Measurements from ENCODE around the gene NELL1. TPM values are rescaled to one million over a fixed set of nuclear protein-coding genes. Genes with fewer than 3 reads are reported as not detected.

NELL1 gene
- total RNA-seq, 2 experiments from 2014 or later: not detected

GRCh38 chr11:20760811-20761210 is 91.4 kb downstream of the NELL1 start:
- CTCF ChIA-PET: no interaction called here
- H3K36me3 Mint-ChIP-seq: no peaks in the 10 kb centered on the region
- H3K27me3 Mint-ChIP-seq: no peaks in the 10 kb centered on the region
- H3K4me3 Mint-ChIP-seq: no peak overlapping the region
- H3K27ac Mint-ChIP-seq: no peak overlapping the region
- ATAC-seq (no peak), DNase-seq (no peak)
- no peaks in the 10 kb centered on the region for H3K4me1 Mint-ChIP-seq
- H3K9me3 Mint-ChIP-seq (ENCODE audit: low read depth): no peaks in the 10 kb centered on the region

- DNase-seq (no peak), ATAC-seq (no peak)
- H3K27ac Mint-ChIP-seq: no peak overlapping the region
- no peaks in the 10 kb centered on the region for H3K9me3 Mint-ChIP-seq (ENCODE audit: low read depth)
- no peak overlapping the region for H3K4me3 Mint-ChIP-seq
- CTCF ChIA-PET: no interaction called here
- no peaks in the 10 kb centered on the region for H3K27me3 Mint-ChIP-seq
- H3K4me1 Mint-ChIP-seq: no peaks in the 10 kb centered on the region
- no peaks in the 10 kb centered on the region for H3K36me3 Mint-ChIP-seq
Measured at GRCh38 chr11:20762116-20762844, 92.9 kb downstream of the NELL1 start.

- Mint-ChIP-seq H3K27ac (no peak overlapping the region), H3K4me3 (no peak overlapping the region), H3K36me3 (no peaks in the 10 kb centered on the region), H3K4me1 (no peaks in the 10 kb centered on the region), H3K27me3 (no peaks in the 10 kb centered on the region), H3K9me3 (ENCODE audit: low read depth) (no peaks in the 10 kb centered on the region)
- CTCF ChIA-PET: no interaction called here
- ATAC-seq: no peak
- DNase-seq: no peak
Measured at GRCh38 chr11:20762980-20763379, 93.6 kb downstream of the NELL1 start.

GRCh38 chr11:20770414-20770946 is 101.1 kb downstream of the NELL1 start:
- Mint-ChIP-seq H3K27me3 (no peaks in the 10 kb centered on the region), H3K36me3 (no peaks in the 10 kb centered on the region), H3K4me3 (no peak overlapping the region), H3K27ac (no peak overlapping the region), H3K4me1 (no peaks in the 10 kb centered on the region), H3K9me3 (ENCODE audit: low read depth) (no peaks in the 10 kb centered on the region)
- CTCF ChIA-PET: no interaction called here
- DNase-seq: no peak
- ATAC-seq: no peak

GRCh38 chr11:20771026-20771425 is 101.6 kb downstream of the NELL1 start:
- Mint-ChIP-seq H3K9me3 (ENCODE audit: low read depth) (no peaks in the 10 kb centered on the region), H3K36me3 (no peaks in the 10 kb centered on the region), H3K27me3 (no peaks in the 10 kb centered on the region), H3K4me3 (no peak overlapping the region), H3K27ac (no peak overlapping the region), H3K4me1 (no peaks in the 10 kb centered on the region)
- CTCF ChIA-PET: no interaction called here
- no peak for ATAC-seq
- DNase-seq: no peak

GRCh38 chr11:20771681-20772080 is 102.3 kb downstream of the NELL1 start:
- ATAC-seq: no peak
- H3K27ac Mint-ChIP-seq: no peak overlapping the region
- H3K36me3 Mint-ChIP-seq: no peaks in the 10 kb centered on the region
- no peak overlapping the region for H3K4me3 Mint-ChIP-seq
- CTCF ChIA-PET: no interaction called here
- no peaks in the 10 kb centered on the region for H3K4me1 Mint-ChIP-seq
- DNase-seq: no peak
- no peaks in the 10 kb centered on the region for H3K9me3 Mint-ChIP-seq (ENCODE audit: low read depth)
- H3K27me3 Mint-ChIP-seq: no peaks in the 10 kb centered on the region

- no peak for ATAC-seq
- H3K9me3 Mint-ChIP-seq (ENCODE audit: low read depth): no peaks in the 10 kb centered on the region
- CTCF ChIA-PET: no interaction called here
Measured at GRCh38 chr11:20775331-20775730, 105.9 kb downstream of the NELL1 start.

GRCh38 chr11:20782775-20783174 is 113.4 kb downstream of the NELL1 start:
- no peaks in the 10 kb centered on the region for H3K36me3 Mint-ChIP-seq
- CTCF ChIA-PET: no interaction called here
- no peaks in the 10 kb centered on the region for H3K9me3 Mint-ChIP-seq (ENCODE audit: low read depth)
- H3K4me1 Mint-ChIP-seq: no peaks in the 10 kb centered on the region
- no peak for DNase-seq
- H3K27me3 Mint-ChIP-seq: no peaks in the 10 kb centered on the region
- H3K27ac Mint-ChIP-seq: no peak overlapping the region
- H3K4me3 Mint-ChIP-seq: no peak overlapping the region
- ATAC-seq: no peak

More at GRCh38 chr11:20775331-20775730, 105.9 kb downstream of the NELL1 start:
- Mint-ChIP-seq H3K27me3 (no peaks in the 10 kb centered on the region), H3K4me1 (no peaks in the 10 kb centered on the region), H3K36me3 (no peaks in the 10 kb centered on the region), H3K27ac (no peak overlapping the region), H3K4me3 (no peak overlapping the region)
- DNase-seq: no peak

GRCh38 chr11:20783220-20783619 is 113.8 kb downstream of the NELL1 start:
- Mint-ChIP-seq H3K36me3 (no peaks in the 10 kb centered on the region), H3K4me3 (no peak overlapping the region), H3K4me1 (no peaks in the 10 kb centered on the region), H3K27ac (no peak overlapping the region), H3K27me3 (no peaks in the 10 kb centered on the region), H3K9me3 (ENCODE audit: low read depth) (no peaks in the 10 kb centered on the region)
- no peak for ATAC-seq
- CTCF ChIA-PET: no interaction called here
- DNase-seq: no peak

GRCh38 chr11:20790622-20791021 is 121.2 kb downstream of the NELL1 start:
- ATAC-seq: no peak
- CTCF ChIA-PET: no interaction called here
- no peak overlapping the region for H3K4me3 Mint-ChIP-seq

GRCh38 chr11:20795005-20795404 is 125.6 kb downstream of the NELL1 start:
- H3K4me1 Mint-ChIP-seq: no peaks in the 10 kb centered on the region
- no peak overlapping the region for H3K27ac Mint-ChIP-seq
- DNase-seq (no peak), ATAC-seq (no peak)
- no peaks in the 10 kb centered on the region for H3K27me3 Mint-ChIP-seq
- CTCF ChIA-PET: no interaction called here
- H3K36me3 Mint-ChIP-seq: no peaks in the 10 kb centered on the region
- no peak overlapping the region for H3K4me3 Mint-ChIP-seq
- H3K9me3 Mint-ChIP-seq (ENCODE audit: low read depth): peaks cover 5% of the 10 kb centered on the region

More at GRCh38 chr11:20790622-20791021, 121.2 kb downstream of the NELL1 start:
- Mint-ChIP-seq H3K27ac (no peak overlapping the region), H3K36me3 (no peaks in the 10 kb centered on the region), H3K27me3 (no peaks in the 10 kb centered on the region), H3K9me3 (ENCODE audit: low read depth) (peaks cover 3% of the 10 kb centered on the region), H3K4me1 (no peaks in the 10 kb centered on the region)
- DNase-seq: no peak

GRCh38 chr11:20808328-20808727 is 138.9 kb downstream of the NELL1 start:
- DNase-seq (no peak), ATAC-seq (no peak)
- H3K4me3 Mint-ChIP-seq: no peak overlapping the region
- no peaks in the 10 kb centered on the region for H3K4me1 Mint-ChIP-seq
- no peaks in the 10 kb centered on the region for H3K27me3 Mint-ChIP-seq
- H3K36me3 Mint-ChIP-seq: no peaks in the 10 kb centered on the region
- H3K27ac Mint-ChIP-seq: no peak overlapping the region
- peaks cover 2% of the 10 kb centered on the region for H3K9me3 Mint-ChIP-seq (ENCODE audit: low read depth)
- CTCF ChIA-PET: no interaction called here

GRCh38 chr11:20821046-20821445 is 151.7 kb downstream of the NELL1 start:
- no peak for ATAC-seq
- CTCF ChIA-PET: no interaction called here
- Mint-ChIP-seq H3K27ac (no peak overlapping the region), H3K4me3 (no peak overlapping the region), H3K36me3 (no peaks in the 10 kb centered on the region), H3K9me3 (ENCODE audit: low read depth) (peaks cover 2% of the 10 kb centered on the region), H3K27me3 (no peaks in the 10 kb centered on the region), H3K4me1 (no peaks in the 10 kb centered on the region)
- no peak for DNase-seq

GRCh38 chr11:20821470-20821869 is 152.1 kb downstream of the NELL1 start:
- no peak overlapping the region for H3K4me3 Mint-ChIP-seq
- H3K9me3 Mint-ChIP-seq (ENCODE audit: low read depth): peaks cover 2% of the 10 kb centered on the region
- CTCF ChIA-PET: no interaction called here
- ATAC-seq: no peak
- no peaks in the 10 kb centered on the region for H3K36me3 Mint-ChIP-seq
- H3K27me3 Mint-ChIP-seq: no peaks in the 10 kb centered on the region
- H3K4me1 Mint-ChIP-seq: no peaks in the 10 kb centered on the region
- H3K27ac Mint-ChIP-seq: no peak overlapping the region
- no peak for DNase-seq
